Breast epithelium (tissue), 3 donors: Measurements from ENCODE around the gene AXIN2.

Experiments used
- POLR2A ChIP-seq: fragments of 450-650 bp; IDR thresholded peaks from one replicate; pipeline ENCODE4 v1.6.1; 2016; ENCODE audit warnings: antibody characterized with exemption, mild to moderate bottlenecking, moderate library complexity
- TF ChIP-seq, protein P1 (sequence below), 3 donors: fragments of 450-650 bp; IDR thresholded peaks; one replicate each; pipeline ENCODE4 v1.5.1; 2016 to 2017; ENCODE audit warnings: antibody characterized with exemption in 3 of 3, mild to moderate bottlenecking in 3 of 3, moderate library complexity in 3 of 3

DNA sequence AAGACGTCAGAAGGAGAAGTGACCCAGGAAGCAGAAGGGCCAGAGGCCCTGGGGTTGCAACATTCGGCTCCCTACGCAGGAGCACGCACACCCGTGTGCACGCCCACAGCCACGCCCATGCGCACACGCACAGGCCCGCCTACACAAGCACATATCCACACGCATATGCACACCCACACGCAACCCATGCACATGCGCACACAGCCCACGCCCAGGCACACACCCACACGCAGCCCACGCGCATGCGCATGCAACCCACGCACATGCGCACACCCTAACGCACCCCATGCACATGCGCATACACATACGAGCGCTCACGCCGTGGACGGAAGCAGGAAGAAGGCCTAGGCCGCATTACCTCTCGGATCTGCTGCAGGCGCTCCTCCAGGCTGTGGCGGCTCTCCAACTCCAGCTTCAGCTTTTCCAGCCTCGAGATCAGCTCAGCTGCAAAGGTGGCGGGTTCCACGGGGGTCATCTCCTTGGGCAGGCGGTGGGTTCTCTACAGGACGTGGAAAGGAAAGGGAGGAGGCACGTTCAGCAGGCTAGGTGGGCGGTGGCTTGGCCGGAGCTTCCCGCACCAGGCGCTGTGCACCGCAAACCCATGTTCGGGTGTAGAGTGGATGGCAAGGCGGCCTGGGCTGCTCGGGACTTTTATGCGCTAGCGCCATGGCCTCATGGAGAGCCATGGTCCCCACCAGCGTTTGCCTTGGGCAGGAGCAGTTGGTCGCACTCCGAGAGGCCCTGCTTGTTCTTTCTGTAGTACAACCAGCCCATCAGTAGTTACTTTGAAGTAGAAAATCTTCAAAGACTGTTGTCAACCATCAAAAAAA is 23.4 kb downstream of the AXIN2 start:
- TF ChIP-seq, protein P1, sequence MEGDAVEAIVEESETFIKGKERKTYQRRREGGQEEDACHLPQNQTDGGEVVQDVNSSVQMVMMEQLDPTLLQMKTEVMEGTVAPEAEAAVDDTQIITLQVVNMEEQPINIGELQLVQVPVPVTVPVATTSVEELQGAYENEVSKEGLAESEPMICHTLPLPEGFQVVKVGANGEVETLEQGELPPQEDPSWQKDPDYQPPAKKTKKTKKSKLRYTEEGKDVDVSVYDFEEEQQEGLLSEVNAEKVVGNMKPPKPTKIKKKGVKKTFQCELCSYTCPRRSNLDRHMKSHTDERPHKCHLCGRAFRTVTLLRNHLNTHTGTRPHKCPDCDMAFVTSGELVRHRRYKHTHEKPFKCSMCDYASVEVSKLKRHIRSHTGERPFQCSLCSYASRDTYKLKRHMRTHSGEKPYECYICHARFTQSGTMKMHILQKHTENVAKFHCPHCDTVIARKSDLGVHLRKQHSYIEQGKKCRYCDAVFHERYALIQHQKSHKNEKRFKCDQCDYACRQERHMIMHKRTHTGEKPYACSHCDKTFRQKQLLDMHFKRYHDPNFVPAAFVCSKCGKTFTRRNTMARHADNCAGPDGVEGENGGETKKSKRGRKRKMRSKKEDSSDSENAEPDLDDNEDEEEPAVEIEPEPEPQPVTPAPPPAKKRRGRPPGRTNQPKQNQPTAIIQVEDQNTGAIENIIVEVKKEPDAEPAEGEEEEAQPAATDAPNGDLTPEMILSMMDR (IDR thresholded peaks at IDR 0.05), result no peak
- no peak for TF ChIP-seq POLR2A
